ENCODE measurements around the gene CCDC188. TPM values are rescaled to one million over a fixed set of nuclear protein-coding genes. Genes with fewer than 3 reads are reported as not detected.
A peak's percentile ranks its signal among the peaks of the same experiment; 100 is the strongest.
"Not testable (repeated sequence)": the region's sequence is repeated elsewhere in the genome, so short reads cannot be mapped to it uniquely, and the experiment has no call there.

Gene CCDC188
- total and polyA plus RNA-seq, 5 donors: 0.22 to 0.83 (median 0.48) TPM

- DNase-seq (no peak), ATAC-seq (no peak)
- intact Hi-C loops (cut with DNase I): no loop called here
- 87% methylated on average over 9 of the region's 9 CpGs for WGBS
- no peak overlapping the region for H3K4me3 ChIP-seq (ENCODE audit: low read length)
- no peak overlapping the region for H3K27ac ChIP-seq (ENCODE audit: low read length)
- no peaks in the 10 kb centered on the region for H3K27me3 ChIP-seq (ENCODE audit: control insufficient read depth, insufficient read depth)
- no peaks in the 10 kb centered on the region for H3K9me3 ChIP-seq (ENCODE audit: control insufficient read depth, low read length)
- H3K4me1 ChIP-seq (ENCODE audit: control insufficient read depth, insufficient read depth, low read length): no peaks in the 10 kb centered on the region
These were observed 15.8 kb upstream of the CCDC188 start for GRCh38 chr22:20166703-20167102.

DNA sequence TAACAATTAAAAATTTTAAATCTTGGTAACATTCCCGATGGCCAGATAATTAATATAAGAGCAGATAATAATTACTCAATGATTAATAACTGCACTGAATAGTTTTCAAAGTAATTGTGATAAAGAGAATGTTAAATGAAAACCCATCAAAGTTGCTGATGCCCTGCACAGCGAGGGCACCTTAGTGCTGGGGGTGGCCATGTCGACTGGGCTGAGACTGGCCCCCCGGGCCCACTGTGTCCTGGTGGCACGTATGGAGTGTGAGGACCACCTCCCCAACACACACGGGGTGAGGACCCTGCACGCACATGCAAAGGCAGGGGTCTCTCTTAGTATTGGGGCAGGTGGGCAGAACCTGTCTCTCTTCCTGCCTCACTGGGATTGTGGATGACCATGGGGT is 15.1 kb upstream of the CCDC188 start:
- Histone ChIP-seq H3K4me3 (ENCODE audit: low read length) (no peak overlapping the region), H3K27me3 (ENCODE audit: control insufficient read depth, insufficient read depth) (no peaks in the 10 kb centered on the region), H3K27ac (ENCODE audit: low read length) (no peak overlapping the region), H3K4me1 (ENCODE audit: control insufficient read depth, insufficient read depth, low read length) (no peaks in the 10 kb centered on the region), H3K9me3 (ENCODE audit: control insufficient read depth, low read length) (no peaks in the 10 kb centered on the region)
- ATAC-seq (no peak), DNase-seq (no peak)
- 86% methylated on average over 7 of the region's 7 CpGs for WGBS
- intact Hi-C loops (cut with DNase I): no loop called here

- no peaks in the 10 kb centered on the region for H3K4me1 ChIP-seq (ENCODE audit: control insufficient read depth, insufficient read depth, low read length)
- H3K9me3 ChIP-seq (ENCODE audit: control insufficient read depth, low read length): no peaks in the 10 kb centered on the region
- no peak for DNase-seq
- intact Hi-C loops (cut with DNase I): no loop called here
- H3K4me3 ChIP-seq (ENCODE audit: low read length): no peak overlapping the region
- WGBS: 93% methylated on average over 12 of the region's 12 CpGs
- H3K27ac ChIP-seq (ENCODE audit: low read length): no peak overlapping the region
- ATAC-seq: peak in 1 of 2 donors; percentile 12
- H3K27me3 ChIP-seq (ENCODE audit: control insufficient read depth, insufficient read depth): no peaks in the 10 kb centered on the region
These were observed 14.6 kb upstream of the CCDC188 start for GRCh38 chr22:20165421-20165820.

- DNase-seq (no peak), ATAC-seq (peak in 1 of 2 donors; percentile 7)
- WGBS: 60% methylated on average over 11 of the region's 11 CpGs
- no peaks in the 10 kb centered on the region for H3K9me3 ChIP-seq (ENCODE audit: control insufficient read depth, low read length)
- H3K27ac ChIP-seq (ENCODE audit: low read length): no peak overlapping the region
- H3K4me3 ChIP-seq (ENCODE audit: low read length): no peak overlapping the region
- intact Hi-C loops (cut with DNase I): no loop called here
- H3K27me3 ChIP-seq (ENCODE audit: control insufficient read depth, insufficient read depth): no peaks in the 10 kb centered on the region
- H3K4me1 ChIP-seq (ENCODE audit: control insufficient read depth, insufficient read depth, low read length): no peaks in the 10 kb centered on the region
These were observed 14.0 kb upstream of the CCDC188 start for GRCh38 chr22:20164863-20165262.

DNA sequence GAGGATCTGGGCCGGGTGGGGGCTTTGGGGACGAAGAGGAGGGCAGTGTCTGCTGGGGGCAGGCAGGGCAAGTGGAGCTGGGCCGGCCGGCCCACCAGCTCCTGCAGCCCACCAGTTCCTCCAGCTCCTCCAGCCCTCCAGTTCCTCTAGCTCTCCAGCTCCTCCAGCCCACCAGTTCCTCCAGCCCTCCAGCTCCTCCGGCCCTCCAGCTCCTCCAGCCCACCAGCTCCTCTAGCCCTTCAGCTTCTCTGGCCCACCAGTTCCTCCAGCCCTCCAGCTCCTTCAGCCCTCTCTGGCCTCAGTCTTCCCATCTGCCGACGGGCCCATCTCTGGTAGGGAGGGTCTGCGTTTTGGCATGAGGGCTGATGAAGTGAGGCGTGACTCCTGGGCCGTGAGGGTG is 9.2 kb upstream of the CCDC188 start:
- no peaks in the 10 kb centered on the region for H3K4me1 ChIP-seq (ENCODE audit: control insufficient read depth, insufficient read depth, low read length)
- intact Hi-C loops (cut with DNase I): no loop called here
- no peak overlapping the region for H3K4me3 ChIP-seq (ENCODE audit: low read length)
- DNase-seq: no peak
- no peak overlapping the region for H3K27ac ChIP-seq (ENCODE audit: low read length)
- no peaks in the 10 kb centered on the region for H3K27me3 ChIP-seq (ENCODE audit: control insufficient read depth, insufficient read depth)
- 80% methylated on average over 10 of the region's 10 CpGs for WGBS
- H3K9me3 ChIP-seq (ENCODE audit: control insufficient read depth, low read length): no peaks in the 10 kb centered on the region
- no peak for ATAC-seq

DNA sequence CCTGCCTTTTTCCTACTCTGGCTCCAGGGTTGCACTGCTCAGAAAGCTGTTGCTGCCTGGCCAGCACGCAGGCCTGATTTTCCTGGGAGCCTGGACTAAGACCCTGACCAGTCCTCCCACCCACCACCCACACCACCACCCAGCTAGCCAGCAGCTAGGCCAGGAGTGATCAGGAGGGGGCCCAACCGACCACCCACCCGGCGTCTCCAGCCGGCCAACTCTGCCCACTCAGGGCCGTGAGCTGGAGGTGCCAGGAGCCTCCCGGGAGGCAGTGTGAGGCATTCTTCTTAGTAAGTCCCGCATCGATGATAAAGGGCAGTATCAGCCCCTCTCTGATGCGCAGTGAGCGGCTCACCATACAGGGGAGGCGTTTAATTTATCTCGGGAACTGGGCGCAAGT is 8.7 kb upstream of the CCDC188 start:
- not testable (repeated sequence) for H3K27ac ChIP-seq (ENCODE audit: low read length); H3K27me3 ChIP-seq (ENCODE audit: control insufficient read depth, insufficient read depth); H3K4me1 ChIP-seq (ENCODE audit: control insufficient read depth, insufficient read depth, low read length); DNase-seq; ATAC-seq; H3K9me3 ChIP-seq (ENCODE audit: control insufficient read depth, low read length); H3K4me3 ChIP-seq (ENCODE audit: low read length)
- WGBS: 54% methylated on average over 9 of the region's 14 CpGs
- intact Hi-C loops (cut with DNase I): loop anchor here (2.0 to 5.0 kb wide), 5 partner anchors 108 to 128 kb away; partner anchors contain the start of gene RTN4R (in 1 of the 4)

GRCh38 chr22:20159076-20159475 is 8.2 kb upstream of the CCDC188 start:
- Histone ChIP-seq H3K27ac (ENCODE audit: low read length) (no peak overlapping the region), H3K4me1 (ENCODE audit: control insufficient read depth, insufficient read depth, low read length) (no peaks in the 10 kb centered on the region), H3K9me3 (ENCODE audit: control insufficient read depth, low read length) (no peaks in the 10 kb centered on the region), H3K27me3 (ENCODE audit: control insufficient read depth, insufficient read depth) (no peaks in the 10 kb centered on the region), H3K4me3 (ENCODE audit: low read length) (no peak overlapping the region)
- intact Hi-C loops (cut with DNase I): loop anchor here (2.0 to 5.0 kb wide), 5 partner anchors 108 to 128 kb away; partner anchors contain the start of gene RTN4R (in 1 of the 4)
- 36% methylated on average over 9 of the region's 9 CpGs for WGBS
- ATAC-seq (no peak), DNase-seq (no peak)

DNA sequence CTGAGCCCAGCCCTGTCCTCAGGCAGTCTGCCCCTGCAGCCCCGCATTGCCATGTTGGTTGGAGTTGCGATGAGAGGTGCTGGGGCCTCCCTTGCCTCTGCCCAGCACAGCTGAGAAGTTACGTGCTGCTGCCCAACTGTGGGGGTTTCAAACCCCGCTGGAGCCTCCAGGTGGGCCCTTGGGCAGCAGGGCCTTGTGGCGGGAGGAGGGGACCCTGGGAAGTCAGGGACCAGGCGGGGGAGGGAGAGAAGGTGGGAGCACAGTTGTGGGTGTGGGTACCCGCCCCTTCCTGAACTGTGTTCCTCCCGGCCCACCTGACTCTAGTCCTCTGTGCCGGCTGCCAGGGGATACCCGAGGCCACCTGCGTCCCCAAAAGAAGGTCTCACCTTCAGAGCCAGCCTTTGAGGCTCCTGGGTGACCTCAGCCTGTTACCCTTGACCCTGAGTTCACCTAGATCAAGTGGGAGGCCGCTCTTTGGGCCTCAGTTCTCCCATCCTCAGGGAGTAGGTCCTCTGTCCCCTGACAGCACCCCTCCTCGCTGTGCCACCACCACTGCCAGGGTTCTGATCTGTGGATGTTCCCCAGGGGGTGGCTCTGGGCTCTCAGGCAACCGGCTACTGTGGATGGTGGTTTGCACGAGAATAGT is 7.7 kb upstream of the CCDC188 start:
- intact Hi-C loops (cut with DNase I): loop anchor here (2.0 to 5.0 kb wide), 5 partner anchors 109 to 129 kb away; partner anchors contain the start of gene RTN4R (in 1 of the 4)
- ATAC-seq (no peak), DNase-seq (no peak)
- H3K27me3 ChIP-seq (ENCODE audit: control insufficient read depth, insufficient read depth): no peaks in the 10 kb centered on the region
- H3K27ac ChIP-seq (ENCODE audit: low read length): no peak overlapping the region
- H3K4me3 ChIP-seq (ENCODE audit: low read length): no peak overlapping the region
- H3K4me1 ChIP-seq (ENCODE audit: control insufficient read depth, insufficient read depth, low read length): no peaks in the 10 kb centered on the region
- no peaks in the 10 kb centered on the region for H3K9me3 ChIP-seq (ENCODE audit: control insufficient read depth, low read length)
- WGBS: 66% methylated on average over 15 of the region's 15 CpGs

DNA sequence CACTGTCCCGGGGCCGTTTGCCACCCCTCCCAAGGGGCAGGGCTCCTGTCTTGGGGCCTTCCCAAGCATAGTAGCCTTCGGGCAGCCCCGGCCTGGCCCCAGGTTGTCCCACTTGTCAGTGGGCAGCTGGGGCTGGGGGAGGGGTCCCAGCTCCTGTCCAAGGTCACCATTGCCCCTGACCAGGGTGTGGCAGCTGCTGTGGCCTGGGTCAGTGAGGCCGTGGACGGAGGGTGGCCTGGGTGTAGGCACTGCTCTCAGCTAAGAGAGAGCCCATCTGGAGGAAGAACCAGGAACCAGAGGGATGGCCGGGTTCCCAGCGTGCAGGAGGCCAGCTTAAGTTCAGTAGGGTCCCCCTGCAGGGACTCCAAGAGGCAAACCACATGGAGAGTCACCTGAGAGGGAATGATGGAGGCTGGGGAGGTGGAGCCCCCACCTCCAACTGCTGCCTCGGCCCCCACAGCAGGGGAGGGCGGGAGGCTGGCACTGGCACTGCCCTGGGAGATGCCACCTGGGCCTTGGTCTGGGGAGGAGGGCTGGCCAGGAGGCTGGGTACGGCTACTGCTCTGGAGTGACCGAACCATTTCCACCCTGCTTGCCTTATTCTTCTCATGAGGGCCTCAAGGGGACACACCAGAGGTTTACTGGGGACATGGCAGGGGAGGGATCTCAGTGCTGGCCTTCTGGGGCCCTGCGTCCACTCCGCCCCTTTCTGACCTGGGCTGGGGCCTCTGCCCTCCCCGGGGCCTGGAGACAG is 6.8 kb upstream of the CCDC188 start:
- ATAC-seq (no peak), DNase-seq (no peak)
- Histone ChIP-seq H3K27me3 (ENCODE audit: control insufficient read depth, insufficient read depth) (no peaks in the 10 kb centered on the region), H3K4me1 (ENCODE audit: control insufficient read depth, insufficient read depth, low read length) (no peaks in the 10 kb centered on the region), H3K27ac (ENCODE audit: low read length) (no peak overlapping the region), H3K9me3 (ENCODE audit: control insufficient read depth, low read length) (no peaks in the 10 kb centered on the region), H3K4me3 (ENCODE audit: low read length) (no peak overlapping the region)
- intact Hi-C loops (cut with DNase I): loop anchor here (1.0 to 5.0 kb wide), 6 partner anchors 110 to 130 kb away; partner anchors contain the start of gene RTN4R (in 2 of the 4)
- 60% methylated on average over 15 of the region's 15 CpGs for WGBS

- DNase-seq (peak; percentile 78 to 95 (median 92)), ATAC-seq (peak; percentile 63 to 68)
- H3K4me3 ChIP-seq (ENCODE audit: low read length): no peak overlapping the region
- no peaks in the 10 kb centered on the region for H3K27me3 ChIP-seq (ENCODE audit: control insufficient read depth, insufficient read depth)
- intact Hi-C loops (cut with DNase I): loop anchor here (1.0 to 5.0 kb wide), 6 partner anchors 110 to 130 kb away; partner anchors contain the start of gene RTN4R (in 2 of the 4)
- WGBS: 48% methylated on average over 17 of the region's 17 CpGs
- no peak overlapping the region for H3K27ac ChIP-seq (ENCODE audit: low read length)
- no peaks in the 10 kb centered on the region for H3K4me1 ChIP-seq (ENCODE audit: control insufficient read depth, insufficient read depth, low read length)
- no peaks in the 10 kb centered on the region for H3K9me3 ChIP-seq (ENCODE audit: control insufficient read depth, low read length)
These were observed 6.0 kb upstream of the CCDC188 start for GRCh38 chr22:20156611-20157429.
